Keratinocyte (primary cell): ENCODE measurements around the gene GTF3C1. TPM values are rescaled to one million over a fixed set of nuclear protein-coding genes. Genes with fewer than 3 reads are reported as not detected.

Source experiments
- DNase-seq: peaks from one replicate; pipeline ENCODE4 v3.0.0-alpha.2; 2011; ENCODE audit warnings: low read depth, missing footprints, low spot score
- FAIRE-seq: peaks from 2 replicates; lab custom pipeline; 2011; peaks lifted over from hg19 to GRCh38; lab: Jason Lieb, UNC
- H2AFZ ChIP-seq: 2 replicates; pipeline ENCODE4 v1.6.0; 2012; ENCODE audit warnings: low read length, control low read depth, inconsistent platforms; ENCODE audit not compliant: control insufficient read depth
- H3K27ac ChIP-seq: 2 replicates; pipeline ENCODE4 v1.5.1; 2011; ENCODE audit warnings: low read length; ENCODE audit not compliant: control insufficient read depth, insufficient read depth
- H3K27me3 ChIP-seq: 3 replicates; pipeline ENCODE4 v1.6.0; 2011; ENCODE audit warnings: low read length; ENCODE audit not compliant: control insufficient read depth, insufficient read depth; ENCODE audit errors: extremely low read depth
- H3K36me3 ChIP-seq, 2 experiments: 2 replicates in 1 of 2; 3 replicates in 1 of 2; pipeline ENCODE4 v1.5.1; 2011; ENCODE audit warnings: low read length in 2 of 2, mild to moderate bottlenecking in 1 of 2; ENCODE audit not compliant: control insufficient read depth in 2 of 2, insufficient read depth in 2 of 2; ENCODE audit errors: extremely low read depth in 1 of 2
- H3K4me1 ChIP-seq: 3 replicates; pipeline ENCODE4 v1.5.1; 2011; ENCODE audit warnings: low read length; ENCODE audit not compliant: control insufficient read depth, insufficient read depth; ENCODE audit errors: extremely low read depth
- H3K4me2 ChIP-seq: 3 replicates; pipeline ENCODE4 v1.6.0; 2011; ENCODE audit warnings: low read depth, low read length; ENCODE audit not compliant: control insufficient read depth, insufficient read depth; ENCODE audit errors: extremely low read depth
- H3K4me3 ChIP-seq, 3 experiments: fragments of 200-600 bp in 1 of 3; sonication (generic) in 1 of 3; 2 replicates in 2 of 3; 3 replicates in 1 of 3; pipeline ENCODE4 v1.5.1; 2011 to 2016; ENCODE audit warnings: low read length in 3 of 3, mild to moderate bottlenecking in 3 of 3, control low read depth in 2 of 3, inconsistent platforms in 1 of 3, low read depth in 1 of 3, mixed read lengths in 1 of 3, mixed run types in 1 of 3, moderate library complexity in 1 of 3; ENCODE audit not compliant: control insufficient read depth in 2 of 3, insufficient read depth in 2 of 3; ENCODE audit errors: extremely low read depth in 1 of 3
- H3K79me2 ChIP-seq: 2 replicates; pipeline ENCODE4 v1.6.0; 2012; ENCODE audit warnings: low read length; ENCODE audit not compliant: control insufficient read depth, insufficient read depth
- H3K9ac ChIP-seq: 3 replicates; pipeline ENCODE4 v1.6.0; 2011; ENCODE audit warnings: low read length; ENCODE audit not compliant: control insufficient read depth, insufficient read depth; ENCODE audit errors: extremely low read depth
- H3K9me1 ChIP-seq: 3 replicates; pipeline ENCODE4 v1.6.0; 2011; ENCODE audit warnings: low read length; ENCODE audit not compliant: control insufficient read depth, insufficient read depth; ENCODE audit errors: extremely low read depth
- H3K9me3 ChIP-seq: 2 replicates; pipeline ENCODE4 v1.5.1; 2012; ENCODE audit warnings: low read depth, low read length; ENCODE audit not compliant: control insufficient read depth
- H4K20me1 ChIP-seq: 3 replicates; pipeline ENCODE4 v1.6.0; 2011; ENCODE audit warnings: low read length; ENCODE audit not compliant: control insufficient read depth, insufficient read depth; ENCODE audit errors: extremely low read depth
- EZH2 ChIP-seq: IDR thresholded peaks from one replicate; pipeline ENCODE4 v1.6.1; 2012; ENCODE audit warnings: inconsistent platforms, mild to moderate bottlenecking, low read length, moderate library complexity
- dilution Hi-C: fragments of 300-500 bp; cut with MboI; formaldehyde crosslinking; loops from one replicate; pipeline ENCODE4 v1.7.0; 2020; ENCODE audit warnings: low sequenced_read_pairs; ENCODE audit not compliant: extremely low pct_ligation_motif_present
- polyA plus RNA-seq, 5 experiments: library from polyadenylated mRNA; depleted of rRNA in 3 of 5; stranded (reverse) in 3 of 5; stranded (forward) in 1 of 5; unstranded in 1 of 5; fragments of >200 nt; gene quantifications; 1 replicate in 1 of 5; 2 replicates in 3 of 5; 3 replicates in 1 of 5; pipeline versions ENCODE4 v1.2.1 to v1.2.3, GENCODE V29; 2011 to 2012; ENCODE audit warnings: missing spikeins in 2 of 5, low read depth in 1 of 5, low replicate concordance in 1 of 5
- TF ChIP-seq, protein P1 (sequence below), 3 experiments: IDR thresholded peaks in 1 of 3; conservative IDR thresholded peaks in 1 of 3; optimal IDR thresholded peaks in 1 of 3; 2 replicates in 2 of 3; 3 replicates in 1 of 3; pipeline versions ENCODE3 to v1.5.1; 2011; ENCODE audit warnings: low read length in 3 of 3, mild to moderate bottlenecking in 3 of 3, moderate library complexity in 2 of 3, control low read depth in 1 of 3, inconsistent platforms in 1 of 3; ENCODE audit not compliant: insufficient read depth in 2 of 3; ENCODE audit errors: extremely low read depth in 1 of 3

The GTF3C1 gene
- polyA plus RNA-seq, 1 donor (not counting 4 experiments of a cell fraction or from before 2014, with no cell fraction given), result 23.5 TPM

DNA sequence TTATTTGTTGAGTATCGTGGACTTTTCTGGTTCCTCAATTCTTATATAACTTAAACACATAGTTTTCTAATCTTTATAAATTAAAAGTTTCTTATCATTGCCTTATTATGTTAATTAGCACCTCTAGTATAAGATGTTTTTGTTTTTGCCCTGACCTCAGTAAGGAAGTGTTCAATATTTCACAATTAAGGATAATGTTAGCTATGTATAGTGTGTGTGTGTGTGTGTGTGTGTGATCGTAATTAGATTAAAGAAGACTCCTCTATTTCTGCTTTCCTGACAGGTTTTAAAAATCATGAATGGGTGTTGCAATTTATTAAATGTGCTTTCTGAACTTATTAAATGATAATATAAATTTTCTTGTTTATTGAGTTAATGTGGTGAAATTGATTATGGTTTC is 135.8 kb downstream of the GTF3C1 start:
- DNase-seq (no peak), FAIRE-seq (no peak)
- Histone ChIP-seq H3K9me3 (no peaks in the 10 kb centered on the region), H3K4me1 (no peaks in the 10 kb centered on the region), H3K9me1 (no peaks in the 10 kb centered on the region), H4K20me1 (no peaks in the 10 kb centered on the region), H3K79me2 (no peaks in the 10 kb centered on the region), H3K27me3 (no peaks in the 10 kb centered on the region), H3K9ac (no peak overlapping the region), H3K27ac (no peak overlapping the region), H3K4me2 (no peak overlapping the region), H2AFZ (no peak overlapping the region), H3K36me3 (no peaks in the 10 kb centered on the region), H3K4me3 (no peak overlapping the region)
- no peak for TF ChIP-seq EZH2
- TF ChIP-seq, protein P1, sequence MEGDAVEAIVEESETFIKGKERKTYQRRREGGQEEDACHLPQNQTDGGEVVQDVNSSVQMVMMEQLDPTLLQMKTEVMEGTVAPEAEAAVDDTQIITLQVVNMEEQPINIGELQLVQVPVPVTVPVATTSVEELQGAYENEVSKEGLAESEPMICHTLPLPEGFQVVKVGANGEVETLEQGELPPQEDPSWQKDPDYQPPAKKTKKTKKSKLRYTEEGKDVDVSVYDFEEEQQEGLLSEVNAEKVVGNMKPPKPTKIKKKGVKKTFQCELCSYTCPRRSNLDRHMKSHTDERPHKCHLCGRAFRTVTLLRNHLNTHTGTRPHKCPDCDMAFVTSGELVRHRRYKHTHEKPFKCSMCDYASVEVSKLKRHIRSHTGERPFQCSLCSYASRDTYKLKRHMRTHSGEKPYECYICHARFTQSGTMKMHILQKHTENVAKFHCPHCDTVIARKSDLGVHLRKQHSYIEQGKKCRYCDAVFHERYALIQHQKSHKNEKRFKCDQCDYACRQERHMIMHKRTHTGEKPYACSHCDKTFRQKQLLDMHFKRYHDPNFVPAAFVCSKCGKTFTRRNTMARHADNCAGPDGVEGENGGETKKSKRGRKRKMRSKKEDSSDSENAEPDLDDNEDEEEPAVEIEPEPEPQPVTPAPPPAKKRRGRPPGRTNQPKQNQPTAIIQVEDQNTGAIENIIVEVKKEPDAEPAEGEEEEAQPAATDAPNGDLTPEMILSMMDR (optimal IDR thresholded peaks at IDR 0.05 in 1 of 3, IDR thresholded peaks at IDR 0.05 in 1 of 3, conservative IDR thresholded peaks at IDR 0.05 in 1 of 3; ENCODE audit: extremely low read depth in 1 of 3, insufficient read depth in 2 of 3, low read length in 3 of 3), result no peak
- dilution Hi-C loops, result no loop called here

DNA sequence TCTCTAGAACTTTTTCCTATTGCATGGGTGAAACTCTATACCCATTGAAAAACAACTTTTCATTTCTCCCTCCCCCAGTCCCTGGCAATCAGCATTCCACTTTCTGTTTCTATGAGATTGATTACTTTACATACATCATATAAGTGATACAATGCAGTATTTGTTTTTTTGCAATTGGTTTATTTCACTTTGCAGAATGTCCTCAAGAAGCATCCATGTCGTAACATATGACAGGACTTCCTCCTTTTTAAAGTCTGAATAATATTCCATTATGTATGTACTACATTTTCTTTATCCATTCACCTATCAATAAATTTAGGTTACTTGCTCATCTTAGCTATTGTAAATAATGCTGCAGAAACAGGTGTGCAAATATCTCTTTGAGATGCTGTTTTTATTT is 139.0 kb downstream of the GTF3C1 start:
- H3K9ac ChIP-seq, result no peak overlapping the region
- H2AFZ ChIP-seq, result no peak overlapping the region
- no peaks in the 10 kb centered on the region for H3K9me1 ChIP-seq
- no peaks in the 10 kb centered on the region for H3K36me3 ChIP-seq
- no peaks in the 10 kb centered on the region for H3K79me2 ChIP-seq
- H3K27me3 ChIP-seq, result no peaks in the 10 kb centered on the region
- dilution Hi-C loops, result no loop called here
- H3K9me3 ChIP-seq, result no peaks in the 10 kb centered on the region
- DNase-seq, result no peak
- FAIRE-seq, result no peak
- no peaks in the 10 kb centered on the region for H4K20me1 ChIP-seq
- peaks cover 9% of the 10 kb centered on the region for H3K4me1 ChIP-seq
- H3K27ac ChIP-seq, result no peak overlapping the region
- no peak overlapping the region for H3K4me2 ChIP-seq
- no peak overlapping the region for H3K4me3 ChIP-seq
- TF ChIP-seq, protein P1 (optimal IDR thresholded peaks at IDR 0.05 in 1 of 3, IDR thresholded peaks at IDR 0.05 in 1 of 3, conservative IDR thresholded peaks at IDR 0.05 in 1 of 3; ENCODE audit: extremely low read depth in 1 of 3, insufficient read depth in 2 of 3, low read length in 3 of 3), result no peak
- TF ChIP-seq EZH2, result no peak

Other genes with a start within 250 kb of the GTF3C1 start
- 60.5 to 79.1 TPM (median 77.8 TPM) in 3 replicates for gene IL4R, start 235.9 kb downstream of the GTF3C1 start, polyA plus RNA-seq
- 0.09 to 0.12 TPM (median 0.12 TPM) in 3 replicates for gene IL21R, start 147.7 kb downstream of the GTF3C1 start, polyA plus RNA-seq
- gene KATNIP, start 231 bp upstream of the GTF3C1 start, polyA plus RNA-seq, result 15.4 to 19.0 TPM (median 19.0 TPM) in 3 replicates